Thyroid gland (tissue), 4 donors: ENCODE measurements around the gene GAPDHS.

ENCODE experiments used
- CTCF ChIP-seq, 6 experiments: fragments of 200-600 bp in 3 of 6; fragments of 450-650 bp in 3 of 6; sonication (generic) in 3 of 6; IDR thresholded peaks; one replicate each; pipeline ENCODE4 v1.5.1; 2016 to 2019; ENCODE audit warnings: antibody characterized with exemption in 6 of 6, mild to moderate bottlenecking in 2 of 6, inconsistent platforms in 1 of 6, moderate library complexity in 1 of 6
- POLR2A ChIP-seq, 2 donors: fragments of 450-650 bp; IDR thresholded peaks; one replicate each; pipeline ENCODE4 v1.6.1; 2017; ENCODE audit warnings: antibody characterized with exemption in 2 of 2, mild to moderate bottlenecking in 2 of 2, moderate library complexity in 1 of 2

- TF ChIP-seq CTCF (IDR thresholded peaks at IDR 0.05) (no peak), POLR2A (IDR thresholded peaks at IDR 0.05) (no peak)
These were observed 24.5 kb downstream of the GAPDHS start for GRCh38 chr19:35557539-35558399.
